Tongue (tissue), 2 donors: ENCODE measurements around the gene ANP32B. TPM values are rescaled to one million over a fixed set of nuclear protein-coding genes. Genes with fewer than 3 reads are reported as not detected.

Experiments used
- small RNA-seq: library from RNA; depleted of rRNA; stranded (forward); fragments of <200 nt; gene quantifications from one replicate; pipeline ENCODE3, GENCODE V24; 2014; ENCODE audit warnings: low replicate concordance
- total RNA-seq: library from RNA; depleted of rRNA; stranded (reverse); fragments of >200 nt; gene quantifications from one replicate; pipeline ENCODE4 v1.2.3, GENCODE V29; 2014

The ANP32B gene
- total RNA-seq, 1 donor from 2014 or later: 15.8 TPM

Small RNA genes lying within 50 kb of the gene (small RNA-seq; reads per million reads assigned to genes)
- not detected for gene RNU6-918P

Other genes with a start within 250 kb of the ANP32B start
- 6.8 TPM for gene FOXE1, start 130.1 kb upstream of the ANP32B start, total RNA-seq
- 13.7 TPM for gene TRMO, start 60.8 kb upstream of the ANP32B start, total RNA-seq
- gene HEMGN, start 45.2 kb upstream of the ANP32B start, total RNA-seq: 4.1 TPM
- 40.3 TPM for gene NANS, start 73.4 kb downstream of the ANP32B start, total RNA-seq
- 4.3 TPM for gene TRIM14, start 135.9 kb downstream of the ANP32B start, total RNA-seq
- 2.9 TPM for gene CORO2A, start 209.3 kb downstream of the ANP32B start, total RNA-seq